Rectal smooth muscle tissue (tissue), 1 donor: Measurements from ENCODE around the gene LCN2.
"Not testable (repeated sequence)": the region's sequence is repeated elsewhere in the genome, so short reads cannot be mapped to it uniquely, and the experiment has no call there.

Source experiments
- H3K27ac ChIP-seq: one replicate; pipeline ENCODE4 v1.7.0; 2013; ENCODE audit warnings: low read depth, low read length, inconsistent platforms
- H3K27me3 ChIP-seq: one replicate; pipeline ENCODE4 v1.7.0; 2013; ENCODE audit warnings: low read length; ENCODE audit not compliant: control insufficient read depth, insufficient read depth
- H3K36me3 ChIP-seq: one replicate; pipeline ENCODE4 v1.7.0; 2013; ENCODE audit warnings: low read length; ENCODE audit not compliant: control insufficient read depth, insufficient read depth
- H3K4me1 ChIP-seq: one replicate; pipeline ENCODE4 v1.7.0; 2013; ENCODE audit warnings: low read length; ENCODE audit not compliant: control insufficient read depth, insufficient read depth
- H3K4me3 ChIP-seq: one replicate; pipeline ENCODE4 v1.7.0; 2013; ENCODE audit warnings: low read length
- H3K9ac ChIP-seq: one replicate; pipeline ENCODE4 v1.7.0; 2013; ENCODE audit warnings: low read length

The LCN2 gene

GRCh38 chr9:128178806-128179431 lies 29.7 kb downstream of the LCN2 start:
- H3K27ac ChIP-seq, result no peak overlapping the region
- H3K36me3 ChIP-seq, result peaks cover 50% of the 10 kb centered on the region
- H3K4me3 ChIP-seq, result no peak overlapping the region
- no peak overlapping the region for H3K9ac ChIP-seq
- H3K4me1 ChIP-seq, result no peaks in the 10 kb centered on the region
- no peaks in the 10 kb centered on the region for H3K27me3 ChIP-seq

DNA sequence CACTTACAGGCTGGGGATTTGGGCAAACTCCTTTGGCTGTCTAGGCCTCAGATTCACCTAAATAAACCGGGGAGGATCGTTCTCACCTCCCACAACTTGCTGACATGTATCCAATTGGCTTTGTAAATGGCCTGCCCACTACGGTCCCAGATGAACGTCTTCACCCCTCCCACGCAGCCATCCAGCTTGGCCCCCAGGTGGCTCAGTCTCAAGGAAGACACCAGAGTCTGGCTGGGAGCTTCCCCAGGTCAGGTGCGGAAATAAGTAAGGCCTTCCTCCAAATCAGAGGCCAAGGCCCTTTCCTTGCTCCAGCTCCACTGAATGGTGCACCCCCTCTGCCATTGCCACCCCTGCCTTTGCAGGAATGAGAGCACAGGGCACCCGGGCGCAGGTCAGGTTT lies 30.7 kb downstream of the LCN2 start:
- H3K4me3 ChIP-seq, result no peak overlapping the region
- no peak overlapping the region for H3K9ac ChIP-seq
- no peaks in the 10 kb centered on the region for H3K27me3 ChIP-seq
- H3K4me1 ChIP-seq, result no peaks in the 10 kb centered on the region
- peaks cover 46% of the 10 kb centered on the region for H3K36me3 ChIP-seq
- H3K27ac ChIP-seq, result no peak overlapping the region

GRCh38 chr9:128180447-128180846 lies 31.2 kb downstream of the LCN2 start:
- Histone ChIP-seq H3K27me3 (no peaks in the 10 kb centered on the region), H3K4me3 (no peak overlapping the region), H3K27ac (no peak overlapping the region), H3K4me1 (no peaks in the 10 kb centered on the region), H3K36me3 (peaks cover 44% of the 10 kb centered on the region), H3K9ac (no peak overlapping the region)

GRCh38 chr9:128181480-128181879 lies 32.2 kb downstream of the LCN2 start:
- H3K36me3 ChIP-seq, result peaks cover 39% of the 10 kb centered on the region
- not testable (repeated sequence) for H3K9ac ChIP-seq, H3K4me3 ChIP-seq, H3K27ac ChIP-seq, H3K4me1 ChIP-seq, H3K27me3 ChIP-seq

DNA sequence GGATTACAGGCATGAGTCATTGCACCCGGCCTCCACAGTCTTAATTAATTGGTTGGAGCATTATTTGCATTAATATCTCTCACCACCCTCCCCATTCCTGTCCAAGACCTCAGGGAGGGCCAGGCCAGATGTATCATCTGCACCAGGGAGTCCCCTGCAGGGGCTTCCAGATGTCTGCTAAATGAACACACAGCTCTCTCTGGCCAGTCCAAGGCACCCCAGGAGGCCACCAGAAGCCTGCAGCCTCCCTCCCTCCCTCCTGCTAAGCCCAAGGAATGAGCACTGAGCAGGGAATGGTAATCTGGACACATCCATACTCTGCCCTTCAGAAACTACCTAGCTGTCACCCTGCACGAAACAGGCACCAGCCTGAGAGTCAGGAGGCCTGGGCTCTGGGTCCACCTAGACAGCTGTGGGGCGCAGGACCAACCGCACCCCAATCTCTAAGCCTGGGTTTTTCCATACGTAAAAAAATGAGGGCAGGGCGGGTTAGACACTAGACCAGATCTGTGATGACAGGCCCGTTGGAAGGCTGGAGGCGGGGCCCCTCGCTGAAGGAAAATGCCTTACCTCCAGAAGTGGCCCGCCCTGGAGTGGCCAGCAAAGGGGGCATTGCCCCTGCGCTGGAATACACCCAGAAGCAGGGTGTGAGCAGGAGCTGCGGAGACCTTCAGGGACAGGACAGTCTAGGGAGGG lies 33.8 kb downstream of the LCN2 start:
- H3K27ac ChIP-seq, result no peak overlapping the region
- H3K9ac ChIP-seq, result no peak overlapping the region
- no peak overlapping the region for H3K4me3 ChIP-seq
- no peaks in the 10 kb centered on the region for H3K4me1 ChIP-seq
- no peaks in the 10 kb centered on the region for H3K27me3 ChIP-seq
- H3K36me3 ChIP-seq, result peaks cover 31% of the 10 kb centered on the region

DNA sequence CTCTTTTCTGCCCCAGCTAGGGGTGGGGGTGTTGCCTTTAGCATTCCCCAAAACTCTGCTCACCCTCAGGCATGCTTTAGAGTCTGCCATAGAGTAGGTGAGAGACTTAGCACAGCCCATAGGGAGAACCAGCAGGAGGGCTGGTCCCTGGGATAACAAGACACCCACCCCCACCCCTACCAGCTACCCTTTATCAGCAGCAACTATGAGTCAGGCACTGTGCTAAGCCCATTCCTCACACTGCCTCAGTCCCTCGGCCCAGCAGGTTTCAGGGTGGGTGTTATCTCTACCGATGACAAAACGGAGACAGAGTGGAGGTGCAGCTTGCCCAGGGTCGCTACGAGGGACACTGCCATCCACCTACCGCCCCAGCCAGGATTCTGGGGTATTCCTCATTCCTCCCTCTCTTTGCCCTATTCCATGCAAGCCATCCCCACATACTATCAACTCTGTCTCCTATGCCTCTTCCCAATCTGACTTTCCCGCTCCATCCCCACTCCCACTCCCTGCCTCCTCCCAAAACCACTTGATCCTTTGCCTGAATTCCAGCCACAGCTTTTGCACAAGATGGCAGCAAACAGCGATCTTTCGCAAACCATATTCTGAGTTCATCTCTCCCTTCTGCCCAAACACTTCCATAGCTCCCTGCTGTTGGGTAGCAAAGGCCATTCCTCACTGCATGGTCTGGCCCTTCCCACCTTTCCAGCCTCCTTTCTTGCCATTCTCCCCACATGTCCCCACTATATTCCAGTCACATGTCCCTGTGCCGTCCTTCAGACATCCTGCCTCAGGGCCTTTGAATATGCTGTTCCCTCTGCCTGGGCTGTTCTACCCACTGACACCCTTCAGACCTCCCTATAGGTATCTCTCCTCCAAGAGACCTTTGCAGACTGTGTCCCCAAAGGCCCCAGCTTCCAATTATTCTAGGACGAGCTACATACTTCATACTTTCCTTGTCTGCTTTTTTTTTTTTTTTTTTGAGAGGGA lies 37.0 kb downstream of the LCN2 start:
- peaks cover 17% of the 10 kb centered on the region for H3K36me3 ChIP-seq
- H3K4me1 ChIP-seq, result peaks cover 8% of the 10 kb centered on the region
- H3K4me3 ChIP-seq, result no peak overlapping the region
- no peak overlapping the region for H3K9ac ChIP-seq
- H3K27ac ChIP-seq, result no peak overlapping the region
- no peaks in the 10 kb centered on the region for H3K27me3 ChIP-seq

- H3K36me3 ChIP-seq, result peaks cover 16% of the 10 kb centered on the region
- no peaks in the 10 kb centered on the region for H3K27me3 ChIP-seq
Measured at GRCh38 chr9:128187361-128187760, 38.1 kb downstream of the LCN2 start.

DNA sequence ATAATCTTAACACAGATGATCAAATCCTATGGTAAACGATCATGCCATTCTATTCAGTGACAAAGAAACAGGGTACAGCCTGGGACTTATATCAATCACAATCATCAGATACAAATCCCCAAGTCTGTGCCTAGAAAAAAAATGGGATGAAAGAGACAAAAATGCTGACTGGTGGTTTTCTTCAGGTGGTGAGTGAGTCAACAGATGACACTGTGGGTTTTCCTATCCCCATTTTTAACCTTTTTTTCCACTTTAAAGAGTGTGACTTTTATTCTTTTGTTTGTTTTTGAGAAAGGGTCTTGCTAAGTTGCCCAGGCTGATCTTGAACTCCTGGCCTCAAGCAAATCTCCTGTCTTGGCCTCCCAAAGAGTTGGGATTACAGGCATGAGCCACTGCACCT lies 39.0 kb downstream of the LCN2 start:
- H3K27ac ChIP-seq, result no peak overlapping the region
- H3K9ac ChIP-seq, result no peak overlapping the region
- peaks cover 12% of the 10 kb centered on the region for H3K36me3 ChIP-seq

More at GRCh38 chr9:128187361-128187760, 38.1 kb downstream of the LCN2 start:
- Histone ChIP-seq H3K4me3 (no peak overlapping the region), H3K27ac (no peak overlapping the region), H3K4me1 (peaks cover 8% of the 10 kb centered on the region), H3K9ac (no peak overlapping the region)

DNA sequence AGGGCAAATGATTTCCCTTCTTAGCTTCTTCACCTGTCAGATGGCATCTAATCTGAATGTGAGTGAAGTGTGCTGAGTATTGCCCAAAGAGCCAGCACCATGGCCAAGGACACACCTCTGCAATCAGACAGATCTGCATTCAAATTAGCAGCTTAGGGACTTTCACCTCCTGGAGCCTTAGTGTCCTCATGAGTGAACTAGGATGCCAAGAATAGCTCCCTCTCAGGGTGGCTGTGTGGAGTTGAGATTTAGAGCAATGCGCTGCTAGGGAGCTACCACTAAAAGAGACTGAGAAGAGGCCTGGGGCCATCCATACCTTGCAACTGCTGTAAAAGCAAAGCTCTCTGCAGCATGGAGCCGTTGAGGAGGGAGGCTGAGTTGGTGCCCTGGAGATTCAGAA lies 40.8 kb downstream of the LCN2 start:
- H3K27me3 ChIP-seq, result no peaks in the 10 kb centered on the region
- peaks cover 11% of the 10 kb centered on the region for H3K36me3 ChIP-seq
- no peak overlapping the region for H3K27ac ChIP-seq
- no peak overlapping the region for H3K9ac ChIP-seq
- H3K4me1 ChIP-seq, result peaks cover 8% of the 10 kb centered on the region
- peak overlapping the region; percentile 91 for H3K4me3 ChIP-seq

More for the DNA sequence above, 39.0 kb downstream of the LCN2 start:
- Histone ChIP-seq H3K4me3 (no peak overlapping the region), H3K27me3 (no peaks in the 10 kb centered on the region), H3K4me1 (peaks cover 8% of the 10 kb centered on the region)

GRCh38 chr9:128190516-128191405 lies 41.5 kb downstream of the LCN2 start:
- Histone ChIP-seq H3K27me3 (no peaks in the 10 kb centered on the region), H3K4me1 (peaks cover 8% of the 10 kb centered on the region), H3K36me3 (peaks cover 9% of the 10 kb centered on the region), H3K9ac (peak overlapping the region; percentile 81), H3K27ac (peak overlapping the region; percentile 87), H3K4me3 (peak overlapping the region; percentile 91)

DNA sequence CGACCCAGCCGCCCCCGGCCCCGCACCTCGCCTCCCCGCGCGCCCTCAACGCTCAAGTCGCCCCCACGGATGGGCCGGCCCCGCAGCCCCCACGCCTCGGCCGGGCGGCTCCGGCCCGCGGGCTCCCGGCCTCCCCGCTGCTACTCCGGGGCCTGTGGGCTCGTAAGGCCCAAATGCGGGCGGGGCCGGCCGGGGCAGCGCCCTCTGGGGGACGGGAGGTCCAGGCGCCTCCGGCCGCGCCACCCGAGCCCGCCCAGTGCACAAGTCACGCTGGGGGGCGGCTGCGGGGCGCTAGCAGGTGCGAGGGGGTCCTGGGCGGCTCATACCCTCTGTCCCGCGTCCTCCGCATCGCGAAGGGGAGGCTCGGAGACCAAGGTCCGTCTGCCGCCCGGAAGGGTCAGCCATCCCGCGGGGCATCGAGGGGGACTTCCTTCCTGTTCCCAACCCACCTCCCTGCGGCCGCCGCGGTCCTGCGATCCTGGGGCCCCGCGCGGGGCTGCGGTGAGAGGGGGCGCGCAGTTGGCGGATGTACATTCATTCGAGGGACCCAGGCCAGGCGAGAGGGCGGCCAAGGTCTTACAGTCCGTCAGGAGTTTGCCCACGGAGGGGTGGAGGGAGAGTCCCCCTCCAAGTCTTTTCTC lies 42.3 kb downstream of the LCN2 start, which contains the start of gene CIZ1:
Gene CIZ1 (minus strand): TSS at position 167 of the 641 bp plus-strand sequence. CDS start 715 bp downstream, outside the sequence.
- H3K36me3 ChIP-seq, result peaks cover 4% of the 10 kb centered on the region
- peak within 1 kb of the TSS; percentile 87 for H3K27ac ChIP-seq
- H3K4me1 ChIP-seq, result peaks cover 8% of the 10 kb centered on the region
- H3K4me3 ChIP-seq, result peak within 1 kb of the TSS; percentile 91
- no peaks in the 10 kb centered on the region for H3K27me3 ChIP-seq
- peak within 1 kb of the TSS; percentile 86 for H3K9ac ChIP-seq
